Liver (tissue), 9 donors: ENCODE results near the gene UROC1. TPM values are rescaled to one million over a fixed set of nuclear protein-coding genes. Genes with fewer than 3 reads are reported as not detected.

Source experiments
- DNase-seq: peaks from one replicate; pipeline ENCODE4 v3.0.0-alpha.2; 2017; ENCODE audit warnings: low spot score
- H3K27ac ChIP-seq, 2 donors: one replicate each; pipeline ENCODE4 v1.7.0; 2013; ENCODE audit warnings: inconsistent platforms in 2 of 2, low read length in 2 of 2, control low read depth in 1 of 2, low read depth in 1 of 2, mild to moderate bottlenecking in 1 of 2
- H3K27me3 ChIP-seq, 4 donors: one replicate each; pipeline versions ENCODE4 v1.6.1 to v1.7.0; 2013; ENCODE audit warnings: low read length in 3 of 4, inconsistent platforms in 1 of 4, mild to moderate bottlenecking in 1 of 4, moderate library complexity in 1 of 4; ENCODE audit not compliant: control insufficient read depth in 4 of 4, insufficient read depth in 4 of 4
- H3K36me3 ChIP-seq, 4 donors: one replicate each; pipeline versions ENCODE4 v1.6.1 to v1.7.0; 2013; ENCODE audit warnings: low read length in 3 of 4, mild to moderate bottlenecking in 3 of 4, low read depth in 1 of 4, moderate library complexity in 1 of 4; ENCODE audit not compliant: control insufficient read depth in 4 of 4, insufficient read depth in 3 of 4
- H3K4me1 ChIP-seq, 4 donors: one replicate each; pipeline versions ENCODE4 v1.6.1 to v1.7.0; 2013; ENCODE audit warnings: low read length in 3 of 4, mild to moderate bottlenecking in 3 of 4, moderate library complexity in 1 of 4; ENCODE audit not compliant: control insufficient read depth in 4 of 4, insufficient read depth in 4 of 4
- H3K4me3 ChIP-seq, 3 donors: one replicate each; pipeline versions ENCODE4 v1.6.1 to v1.7.0; 2013; ENCODE audit warnings: low read length in 3 of 3, control low read depth in 1 of 3, low read depth in 1 of 3, mild to moderate bottlenecking in 1 of 3
- H3K9ac ChIP-seq, 2 donors: one replicate each; pipeline ENCODE4 v1.7.0; 2013; ENCODE audit warnings: low read length in 2 of 2, mild to moderate bottlenecking in 2 of 2, moderate library complexity in 2 of 2, control low read depth in 1 of 2, low read depth in 1 of 2
- H3K9me3 ChIP-seq, 4 donors: one replicate each; pipeline versions ENCODE4 v1.6.1 to v1.7.0; 2013; ENCODE audit warnings: low read length in 3 of 4; ENCODE audit not compliant: control insufficient read depth in 4 of 4
- CTCF ChIP-seq: fragments of 150-350 bp; IDR thresholded peaks from 2 replicates; pipeline ENCODE4 v1.5.1; 2017; ENCODE audit warnings: improper control_type of control experiment, low read depth, low read length; ENCODE audit not compliant: missing input control
- EGR1 ChIP-seq, 2 donors: IDR thresholded peaks; 2 replicates each; pipeline ENCODE4 v1.6.1; 2016 to 2018; ENCODE audit warnings: antibody characterized with exemption in 2 of 2, low read depth in 2 of 2
- FOXA1 ChIP-seq: IDR thresholded peaks from 2 replicates; pipeline ENCODE4 v1.6.1; 2016; ENCODE audit warnings: antibody characterized with exemption
- FOXA2 ChIP-seq: IDR thresholded peaks from 2 replicates; pipeline ENCODE4 v1.6.1; 2016; ENCODE audit warnings: antibody characterized with exemption
- GABPA ChIP-seq, 2 donors: IDR thresholded peaks in 1 of 2; conservative IDR thresholded peaks in 1 of 2; 2 replicates each; pipeline ENCODE4 v1.6.1; 2016; ENCODE audit warnings: antibody characterized with exemption in 2 of 2, mild to moderate bottlenecking in 1 of 2, moderate library complexity in 1 of 2
- HNF4A ChIP-seq, 2 donors: conservative IDR thresholded peaks; 2 replicates each; pipeline ENCODE4 v1.6.1; 2016; ENCODE audit warnings: antibody characterized with exemption in 2 of 2, mild to moderate bottlenecking in 2 of 2
- HNF4G ChIP-seq: IDR thresholded peaks from 2 replicates; pipeline ENCODE4 v1.6.1; 2016; ENCODE audit warnings: antibody characterized with exemption
- JUND ChIP-seq, 2 donors: IDR thresholded peaks; 2 replicates each; pipeline ENCODE4 v1.6.1; 2016; ENCODE audit warnings: antibody characterized with exemption in 2 of 2
- NR2F2 ChIP-seq: IDR thresholded peaks from 2 replicates; pipeline ENCODE4 v1.6.1; 2016; ENCODE audit warnings: antibody characterized with exemption
- RAD21 ChIP-seq, 2 donors: IDR thresholded peaks; 2 replicates each; pipeline ENCODE4 v1.6.1; 2016; ENCODE audit warnings: antibody characterized with exemption in 2 of 2, mild to moderate bottlenecking in 2 of 2
- REST ChIP-seq: IDR thresholded peaks from 2 replicates; pipeline ENCODE4 v1.6.1; 2016; ENCODE audit warnings: antibody characterized with exemption, mild to moderate bottlenecking
- RXRA ChIP-seq, 2 donors: IDR thresholded peaks; 2 replicates each; pipeline ENCODE4 v1.6.1; 2017 to 2018; ENCODE audit warnings: antibody characterized with exemption in 2 of 2, mild to moderate bottlenecking in 1 of 2
- SP1 ChIP-seq: IDR thresholded peaks from 2 replicates; pipeline ENCODE4 v1.6.1; 2018; ENCODE audit warnings: antibody characterized with exemption, mild to moderate bottlenecking
- TAF1 ChIP-seq: conservative IDR thresholded peaks from 2 replicates; pipeline ENCODE4 v1.6.1; 2016; ENCODE audit warnings: antibody characterized with exemption, mild to moderate bottlenecking
- YY1 ChIP-seq: IDR thresholded peaks from 2 replicates; pipeline ENCODE4 v1.6.1; 2016; ENCODE audit warnings: antibody characterized with exemption, mild to moderate bottlenecking
- WGBS: extraction: QIAGEN DNeasy Blood & Tissue Kit; methylation state at CpG from one replicate; pipeline ENCODE4 v1.1.7; 2013; 5-methylcytosine and 5-hydroxymethylcytosine counted together
- polyA plus RNA-seq, 2 donors: library from polyadenylated mRNA; stranded (reverse) in 1 of 2; unstranded in 1 of 2; fragments of 200-250 nt in 1 of 2; fragments of >200 nt in 1 of 2; fragmentation: Nextera tagmentation in 1 of 2; extraction: Ambion mirVana in 1 of 2; gene quantifications; one replicate each; pipeline versions ENCODE4 v1.2.1 to v1.2.3, GENCODE V29; 2013 to 2015
- total RNA-seq, 2 donors: library from RNA; depleted of rRNA; stranded (reverse); fragments of >200 nt; gene quantifications; one replicate each; pipeline ENCODE4 v1.2.3, GENCODE V29; 2014
- TF ChIP-seq, protein P1 (sequence below): IDR thresholded peaks from 2 replicates; pipeline ENCODE4 v1.6.1; 2016; ENCODE audit warnings: antibody characterized with exemption
- TF ChIP-seq, protein P2 (sequence below): IDR thresholded peaks from 2 replicates; pipeline ENCODE4 v1.6.1; 2016; ENCODE audit warnings: antibody characterized with exemption
- TF ChIP-seq, protein P3 (sequence below): IDR thresholded peaks from 2 replicates; pipeline ENCODE4 v1.6.1; 2016; ENCODE audit warnings: antibody characterized with exemption
- donor health status: healthy.
- donor health status: healthy.
- donor health status: healthy.
- donor health status: healthy.
- donor health status: healthy.

The UROC1 gene
- total and polyA plus RNA-seq, 4 donors, result 5.9 to 28.4 (median 18.2) TPM

GRCh38 chr3:126529585-126530170, 12.1 kb upstream of the UROC1 start:
- H3K27ac ChIP-seq, result peak overlapping the region; percentile 94 to 96
- H3K4me3 ChIP-seq, result no peak overlapping the region
- no peak for TF ChIP-seq FOXA1
- no peak for TF ChIP-seq SP1
- no peak for TF ChIP-seq TAF1
- TF ChIP-seq EGR1 (IDR thresholded peaks at IDR 0.05; ENCODE audit: low read depth in 2 of 2), result no peak
- TF ChIP-seq REST, result no peak
- TF ChIP-seq FOXA2, result no peak
- TF ChIP-seq HNF4A (conservative IDR thresholded peaks at IDR 0.05), result no peak
- H3K9ac ChIP-seq, result peak overlapping the region in 1 of 2 donors; percentile 26
- H3K36me3 ChIP-seq, result no peaks in the 10 kb centered on the region
- no peak for DNase-seq
- 54% methylated on average over 7 of the region's 7 CpGs for WGBS
- H3K9me3 ChIP-seq, result no peaks in the 10 kb centered on the region
- H3K27me3 ChIP-seq, result no peaks in the 10 kb centered on the region
- H3K4me1 ChIP-seq, result peaks cover 18 to 78% (median 56%) of the 10 kb centered on the region in 4 donors

GRCh38 chr3:126528800-126529541, 11.4 kb upstream of the UROC1 start:
- Histone ChIP-seq H3K27me3 (no peaks in the 10 kb centered on the region), H3K9me3 (no peaks in the 10 kb centered on the region), H3K4me3 (peak overlapping the region in 1 of 3 donors; percentile 0), H3K9ac (peak overlapping the region in 1 of 2 donors; percentile 72), H3K27ac (peak overlapping the region; percentile 94 to 96), H3K36me3 (no peaks in the 10 kb centered on the region), H3K4me1 (peaks cover 18 to 78% (median 56%) of the 10 kb centered on the region in 4 donors)
- TF ChIP-seq, protein P1, sequence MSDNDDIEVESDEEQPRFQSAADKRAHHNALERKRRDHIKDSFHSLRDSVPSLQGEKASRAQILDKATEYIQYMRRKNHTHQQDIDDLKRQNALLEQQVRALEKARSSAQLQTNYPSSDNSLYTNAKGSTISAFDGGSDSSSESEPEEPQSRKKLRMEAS, result peak; percentile 83
- TF ChIP-seq JUND (IDR thresholded peaks at IDR 0.05) (peak in 1 of 2 donors; percentile 42), SP1 (peak; percentile 81), HNF4A (conservative IDR thresholded peaks at IDR 0.05) (peak; percentile 66 to 80), RAD21 (IDR thresholded peaks at IDR 0.05) (peak in 1 of 2 donors; percentile 50), EGR1 (IDR thresholded peaks at IDR 0.05; ENCODE audit: low read depth in 2 of 2) (peak in 1 of 2 donors; percentile 25), HNF4G (no peak), NR2F2 (no peak), FOXA2 (peak; percentile 53), FOXA1 (no peak), TAF1 (no peak), YY1 (peak; percentile 90), GABPA (IDR thresholded peaks at IDR 0.05 in 1 of 2, conservative IDR thresholded peaks at IDR 0.05 in 1 of 2) (no peak), RXRA (IDR thresholded peaks at IDR 0.05) (peak; percentile 70 to 84), CTCF (peak; percentile 72), REST (no peak)
- TF ChIP-seq, protein P2, sequence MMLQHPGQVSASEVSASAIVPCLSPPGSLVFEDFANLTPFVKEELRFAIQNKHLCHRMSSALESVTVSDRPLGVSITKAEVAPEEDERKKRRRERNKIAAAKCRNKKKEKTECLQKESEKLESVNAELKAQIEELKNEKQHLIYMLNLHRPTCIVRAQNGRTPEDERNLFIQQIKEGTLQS, result peak; percentile 92
- TF ChIP-seq, protein P3, sequence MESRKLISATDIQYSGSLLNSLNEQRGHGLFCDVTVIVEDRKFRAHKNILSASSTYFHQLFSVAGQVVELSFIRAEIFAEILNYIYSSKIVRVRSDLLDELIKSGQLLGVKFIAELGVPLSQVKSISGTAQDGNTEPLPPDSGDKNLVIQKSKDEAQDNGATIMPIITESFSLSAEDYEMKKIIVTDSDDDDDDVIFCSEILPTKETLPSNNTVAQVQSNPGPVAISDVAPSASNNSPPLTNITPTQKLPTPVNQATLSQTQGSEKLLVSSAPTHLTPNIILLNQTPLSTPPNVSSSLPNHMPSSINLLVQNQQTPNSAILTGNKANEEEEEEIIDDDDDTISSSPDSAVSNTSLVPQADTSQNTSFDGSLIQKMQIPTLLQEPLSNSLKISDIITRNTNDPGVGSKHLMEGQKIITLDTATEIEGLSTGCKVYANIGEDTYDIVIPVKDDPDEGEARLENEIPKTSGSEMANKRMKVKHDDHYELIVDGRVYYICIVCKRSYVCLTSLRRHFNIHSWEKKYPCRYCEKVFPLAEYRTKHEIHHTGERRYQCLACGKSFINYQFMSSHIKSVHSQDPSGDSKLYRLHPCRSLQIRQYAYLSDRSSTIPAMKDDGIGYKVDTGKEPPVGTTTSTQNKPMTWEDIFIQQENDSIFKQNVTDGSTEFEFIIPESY, result peak; percentile 65
- peak; percentile 65 for DNase-seq
- 30% methylated on average over 14 of the region's 14 CpGs for WGBS
